BLaER1 treated with 17β-estradiol and CSF1 and Interleukin-3, amounts not matched to agents 10 nM and 100 nM (cell line): ENCODE data around the gene ITGAE.
"Not testable (repeated sequence)": the region's sequence is repeated elsewhere in the genome, so short reads cannot be mapped to it uniquely, and the experiment has no call there.

Source experiments
- H3K27ac ChIP-seq, 11 experiments: shearing (Covaris generic); formaldehyde crosslinking; 2 replicates each; pipeline ENCODE4 v1.8.1; 2022
- H3K27me3 ChIP-seq, 11 experiments: shearing (Covaris generic); formaldehyde crosslinking; 2 replicates each; pipeline ENCODE4 v1.8.1; 2022
- H3K36me3 ChIP-seq, 11 experiments: shearing (Covaris generic); formaldehyde crosslinking; 2 replicates each; pipeline ENCODE4 v1.8.1; 2022
- H3K4me1 ChIP-seq, 10 experiments: shearing (Covaris generic); formaldehyde crosslinking; 2 replicates each; pipeline ENCODE4 v1.8.1; 2022
- H3K4me2 ChIP-seq, 11 experiments: shearing (Covaris generic); formaldehyde crosslinking; 2 replicates each; pipeline ENCODE4 v1.8.1; 2022
- H3K4me3 ChIP-seq, 10 experiments: shearing (Covaris generic); formaldehyde crosslinking; 2 replicates each; pipeline ENCODE4 v1.8.1; 2022
- H3K9ac ChIP-seq, 11 experiments: shearing (Covaris generic); formaldehyde crosslinking; 2 replicates each; pipeline ENCODE4 v1.8.1; 2022
- H3K9me3 ChIP-seq, 11 experiments: shearing (Covaris generic); formaldehyde crosslinking; replicated peaks in 1 of 11; 2 replicates each; pipeline ENCODE4 v1.8.1; 2022
- H4K20me1 ChIP-seq, 11 experiments: shearing (Covaris generic); formaldehyde crosslinking; 2 replicates each; pipeline ENCODE4 v1.8.1; 2022
- Cebpa-rat ChIP-seq, 11 experiments: shearing (Covaris generic); IDR thresholded peaks; 2 replicates each; pipeline ENCODE4 v1.8.1; 2022

Gene ITGAE

DNA sequence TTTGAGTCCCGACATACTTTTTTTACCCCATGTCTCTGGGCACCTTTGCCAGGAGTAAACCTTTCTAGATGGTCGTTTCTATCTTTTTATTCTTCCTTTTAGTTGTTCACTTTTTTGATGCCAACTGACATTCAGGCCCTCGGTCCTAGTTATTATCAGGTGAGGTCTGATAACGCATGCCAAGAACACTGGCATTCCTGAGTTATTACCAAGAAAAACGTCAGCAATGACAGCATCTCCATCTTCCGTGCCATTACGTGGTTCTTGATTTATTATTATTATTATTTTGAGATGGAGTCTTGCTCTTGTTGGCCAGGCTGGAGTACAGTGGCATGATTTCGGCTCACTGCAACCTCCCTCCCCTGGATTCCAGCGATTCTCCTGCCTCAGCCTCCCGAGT lies 55.9 kb downstream of the ITGAE start:
- Histone ChIP-seq H3K27ac (no peak overlapping the region), H3K4me2 (no peak overlapping the region), H3K4me1 (peaks cover 18 to 49% (median 42%) of the 10 kb centered on the region in 10 experiments), H3K27me3 (peaks cover 0 to 10% (median 0%) of the 10 kb centered on the region in 11 experiments; a peak in 4 of 22 replicates), H3K4me3 (no peak overlapping the region), H4K20me1 (no peaks in the 10 kb centered on the region), H3K9me3 (peaks cover 0 to 18% (median 14%) of the 10 kb centered on the region in 11 experiments; a peak in 16 of 22 replicates), H3K9ac (no peak overlapping the region), H3K36me3 (no peaks in the 10 kb centered on the region)
- no peak for TF ChIP-seq Cebpa-rat (IDR thresholded peaks at IDR 0.05)

- Histone ChIP-seq H3K9me3 (peaks cover 0 to 18% (median 14%) of the 10 kb centered on the region in 11 experiments; a peak in 16 of 22 replicates), H3K4me2 (no peak overlapping the region), H3K4me1 (peaks cover 10 to 47% (median 41%) of the 10 kb centered on the region in 10 experiments; a peak in 19 of 20 replicates), H4K20me1 (no peaks in the 10 kb centered on the region), H3K36me3 (no peaks in the 10 kb centered on the region), H3K27ac (no peak overlapping the region), H3K27me3 (peaks cover 0 to 8% (median 0%) of the 10 kb centered on the region in 11 experiments; a peak in 3 of 22 replicates), H3K9ac (no peak overlapping the region), H3K4me3 (no peak overlapping the region)
- no peak for TF ChIP-seq Cebpa-rat (IDR thresholded peaks at IDR 0.05)
These were observed 57.0 kb downstream of the ITGAE start for GRCh38 chr17:3744014-3744413.

DNA sequence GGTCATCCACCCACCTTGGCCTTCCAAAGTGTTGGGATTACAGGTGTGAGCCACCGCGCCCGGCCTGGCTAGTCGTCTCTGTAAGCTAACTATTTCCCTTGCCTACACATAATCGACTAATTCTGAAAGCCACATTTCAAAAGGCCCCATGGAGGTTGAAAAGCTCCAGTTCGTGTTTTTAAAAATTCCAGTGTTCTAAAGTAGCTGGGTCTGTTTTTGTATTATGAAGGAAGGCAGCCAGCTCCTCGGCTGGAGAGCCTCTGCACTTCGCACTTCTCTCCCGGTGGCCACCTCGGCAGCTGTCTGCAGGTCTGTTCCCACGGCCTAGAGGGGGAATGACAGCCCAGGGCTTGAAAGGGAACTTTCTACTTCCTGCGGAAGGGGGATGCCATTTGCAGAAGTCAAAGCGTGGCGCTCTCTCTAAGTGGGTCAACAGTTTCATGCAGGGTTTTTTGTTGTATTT lies 60.3 kb downstream of the ITGAE start:
- H3K9me3 ChIP-seq: peaks cover 0 to 18% (median 14%) of the 10 kb centered on the region in 11 experiments; a peak in 16 of 22 replicates
- no peaks in the 10 kb centered on the region for H3K36me3 ChIP-seq
- peak overlapping the region in 8 of 11 experiments; percentile 40 to 74 (median 55); a peak in 14 of 22 replicates for H3K27ac ChIP-seq
- TF ChIP-seq Cebpa-rat (IDR thresholded peaks at IDR 0.05): no peak
- H3K4me1 ChIP-seq: peaks cover 10 to 38% (median 34%) of the 10 kb centered on the region in 10 experiments; a peak in 19 of 20 replicates
- H4K20me1 ChIP-seq: no peaks in the 10 kb centered on the region
- peak overlapping the region in 4 of 11 experiments; percentile 9 to 32 (median 18); a peak in 4 of 22 replicates for H3K9ac ChIP-seq
- H3K27me3 ChIP-seq: no peaks in the 10 kb centered on the region
- H3K4me3 ChIP-seq: no peak overlapping the region
- peak overlapping the region; percentile 5 to 60 (median 34); a peak in 13 of 22 replicates for H3K4me2 ChIP-seq

DNA sequence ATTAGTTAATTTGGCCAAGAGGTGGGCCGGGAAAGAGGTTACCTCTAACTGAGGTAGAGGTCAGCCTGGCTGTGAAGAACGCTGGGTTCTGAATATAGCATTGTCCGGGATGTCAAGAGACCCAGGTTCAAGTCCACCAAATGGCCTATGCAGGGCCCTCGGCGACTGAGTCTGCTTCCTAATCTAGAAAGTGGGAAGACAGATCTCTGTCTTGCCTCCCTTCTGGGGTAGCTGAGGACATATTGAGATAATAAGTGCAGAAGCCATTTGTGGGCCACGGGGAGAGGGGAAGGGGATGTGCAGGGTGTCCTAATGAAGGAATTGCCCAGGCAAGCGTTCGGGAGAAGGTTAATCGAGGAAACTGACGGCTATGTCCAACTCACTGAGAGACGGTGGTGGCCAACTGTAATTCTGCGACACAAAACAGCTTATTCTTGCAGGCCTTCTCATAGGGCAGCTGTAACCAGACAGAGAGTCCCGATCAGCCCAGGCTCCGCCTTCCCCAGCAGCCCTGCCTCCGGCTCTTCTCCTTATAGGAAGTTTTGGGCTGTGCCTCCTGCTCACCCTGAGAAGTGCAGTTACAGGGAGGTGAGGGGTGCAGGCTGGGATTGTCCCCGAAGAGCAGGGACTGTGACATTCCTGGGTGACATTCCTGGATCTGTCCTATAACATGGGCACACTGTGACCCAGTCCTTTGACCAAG lies 61.4 kb downstream of the ITGAE start:
- peak overlapping the region in 5 of 11 experiments; percentile 27 to 74 (median 67); a peak in 8 of 22 replicates for H3K27ac ChIP-seq
- no peaks in the 10 kb centered on the region for H3K27me3 ChIP-seq
- H3K36me3 ChIP-seq: no peaks in the 10 kb centered on the region
- TF ChIP-seq Cebpa-rat (IDR thresholded peaks at IDR 0.05): no peak
- H3K4me3 ChIP-seq: no peak overlapping the region
- peak overlapping the region in 2 of 11 experiments; percentile 20 to 44; a peak in 4 of 22 replicates for H3K9ac ChIP-seq
- peaks cover 0 to 18% (median 14%) of the 10 kb centered on the region in 11 experiments; a peak in 16 of 22 replicates for H3K9me3 ChIP-seq
- H3K4me2 ChIP-seq: peak overlapping the region in 9 of 11 experiments; percentile 21 to 60 (median 43); a peak in 11 of 22 replicates
- H3K4me1 ChIP-seq: peaks cover 10 to 38% (median 34%) of the 10 kb centered on the region in 10 experiments; a peak in 19 of 20 replicates
- no peaks in the 10 kb centered on the region for H4K20me1 ChIP-seq

DNA sequence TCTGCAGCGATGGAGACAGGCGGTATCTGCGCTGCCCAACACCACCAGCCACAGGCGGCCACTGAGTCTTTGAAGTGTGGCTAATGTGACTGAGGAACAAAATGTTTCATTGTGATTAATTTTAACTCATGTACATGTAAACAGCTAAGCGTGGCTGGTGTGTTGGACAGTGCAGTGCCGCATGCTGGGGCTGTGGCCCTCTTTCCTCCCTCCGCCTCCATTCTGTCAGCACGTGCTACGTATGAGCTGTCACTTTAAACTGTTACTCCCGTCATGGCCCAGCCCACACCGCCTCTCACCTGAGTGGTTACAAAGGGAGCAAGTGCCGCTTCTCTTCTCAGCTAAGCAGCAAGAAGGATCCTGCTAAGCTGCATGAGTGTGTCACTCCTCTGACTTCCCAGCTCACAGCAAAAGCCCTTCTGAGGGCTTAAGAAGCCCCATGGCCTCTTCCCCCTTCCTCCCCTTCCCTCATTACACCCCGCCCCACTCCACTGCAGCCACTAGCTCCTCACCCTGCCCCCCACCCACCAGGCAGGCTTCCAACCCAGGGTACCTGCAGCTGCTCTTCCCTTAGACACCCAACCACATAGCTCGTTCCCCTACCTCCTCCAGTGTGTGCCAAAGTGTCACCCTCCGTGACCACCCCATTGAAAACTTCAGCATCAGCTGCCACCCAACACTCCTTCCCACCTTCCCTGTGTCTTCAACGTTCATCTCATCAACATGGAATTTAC lies 62.3 kb downstream of the ITGAE start:
- TF ChIP-seq Cebpa-rat (IDR thresholded peaks at IDR 0.05): no peak
- H4K20me1 ChIP-seq: no peaks in the 10 kb centered on the region
- peaks cover 0 to 18% (median 14%) of the 10 kb centered on the region in 11 experiments; a peak in 16 of 22 replicates for H3K9me3 ChIP-seq
- H3K27ac ChIP-seq: peak overlapping the region in 5 of 11 experiments; percentile 1 to 74 (median 27); a peak in 6 of 22 replicates
- peaks cover 10 to 38% (median 34%) of the 10 kb centered on the region in 10 experiments; a peak in 19 of 20 replicates for H3K4me1 ChIP-seq
- no peak overlapping the region for H3K4me3 ChIP-seq
- peak overlapping the region in 4 of 11 experiments; percentile 20 to 44 (median 31); a peak in 6 of 22 replicates for H3K9ac ChIP-seq
- H3K27me3 ChIP-seq: no peaks in the 10 kb centered on the region
- peak overlapping the region; percentile 1 to 56 (median 39); a peak in 19 of 22 replicates for H3K4me2 ChIP-seq
- no peaks in the 10 kb centered on the region for H3K36me3 ChIP-seq

GRCh38 chr17:3735515-3735914 lies 65.5 kb downstream of the ITGAE start:
- Histone ChIP-seq H3K36me3 (no peaks in the 10 kb centered on the region), H3K9me3 (no peaks in the 10 kb centered on the region), H3K27ac (no peak overlapping the region), H3K4me2 (no peak overlapping the region), H4K20me1 (peaks cover 0 to 5% (median 0%) of the 10 kb centered on the region in 11 experiments; a peak in 2 of 22 replicates), H3K9ac (no peak overlapping the region), H3K4me1 (peaks cover 1 to 45% (median 31%) of the 10 kb centered on the region in 10 experiments; a peak in 17 of 20 replicates), H3K4me3 (no peak overlapping the region), H3K27me3 (no peaks in the 10 kb centered on the region)
- TF ChIP-seq Cebpa-rat (IDR thresholded peaks at IDR 0.05): no peak

GRCh38 chr17:3734911-3735276 lies 66.1 kb downstream of the ITGAE start:
- H3K4me3 ChIP-seq, H3K36me3 ChIP-seq, H3K27ac ChIP-seq, H3K4me2 ChIP-seq, H3K27me3 ChIP-seq, H3K9me3 ChIP-seq, H4K20me1 ChIP-seq, H3K9ac ChIP-seq: not testable (repeated sequence)
- peaks cover 0 to 45% (median 26%) of the 10 kb centered on the region in 10 experiments; a peak in 16 of 20 replicates for H3K4me1 ChIP-seq

- Histone ChIP-seq H3K27ac (no peak overlapping the region), H3K4me3 (no peak overlapping the region), H3K36me3 (peaks cover 0 to 27% (median 23%) of the 10 kb centered on the region in 11 experiments; a peak in 13 of 22 replicates), H3K4me1 (peaks cover 0 to 33% (median 16%) of the 10 kb centered on the region in 10 experiments; a peak in 16 of 20 replicates), H3K9ac (peak overlapping the region in 2 of 11 experiments; percentile 4 to 32; a peak in 2 of 22 replicates), H4K20me1 (peaks cover 0 to 23% (median 0%) of the 10 kb centered on the region in 11 experiments; a peak in 8 of 22 replicates), H3K4me2 (peak overlapping the region in 3 of 11 experiments; percentile 8 to 13 (median 11); a peak in 3 of 22 replicates), H3K27me3 (no peaks in the 10 kb centered on the region), H3K9me3 (no peaks in the 10 kb centered on the region)
- no peak for TF ChIP-seq Cebpa-rat (IDR thresholded peaks at IDR 0.05)
These were observed 68.8 kb downstream of the ITGAE start for GRCh38 chr17:3732210-3732621.
